ENCODE data around the gene DGKA. TPM values are rescaled to one million over a fixed set of nuclear protein-coding genes. Genes with fewer than 3 reads are reported as not detected.
A peak's percentile ranks its signal among the peaks of the same experiment; 100 is the strongest.

The DGKA gene
- total RNA-seq, 4 donors from 2014 or later: 1.9 to 5.0 (median 2.6) TPM

GRCh38 chr12:55935738-55936151 lies 4.8 kb downstream of the DGKA start:
- intact Hi-C loops (cut with DNase I; ENCODE audit: low total_unique reads) (no loop called here), in situ Hi-C loops (cut with MboI; ENCODE audit: low sequenced_read_pairs in 4 of 4) (loop anchor here in 3 of 4 donors (5.0 to 25.0 kb wide), 4 partner anchors 121 to 298 kb away; partner anchors contain the start of genes ORMDL2 (in 2 of the 3), SARNP (in 2 of the 3) and OR10P1 (in 1 of the 3))
- H3K36me3 ChIP-seq: no peaks in the 10 kb centered on the region
- no peak for TF ChIP-seq CTCF (IDR thresholded peaks at IDR 0.05 in 4 of 5, conservative IDR thresholded peaks at IDR 0.05 in 1 of 5)
- no peak for TF ChIP-seq POLR2A (IDR thresholded peaks at IDR 0.05)
- peaks cover 12 to 21% of the 10 kb centered on the region in 2 donors for H3K4me1 ChIP-seq
- peak overlapping the region in 3 of 4 donors; percentile 7 to 39 (median 16) for H3K4me3 ChIP-seq
- H3K27me3 ChIP-seq: peaks cover 6 to 34% (median 14%) of the 10 kb centered on the region in 3 donors
- ATAC-seq (no peak), DNase-seq (no peak)
- no peaks in the 10 kb centered on the region for H3K9me3 ChIP-seq
- peak overlapping the region; percentile 32 to 64 (median 48) for H3K27ac ChIP-seq

GRCh38 chr12:55937981-55938380 lies 7.0 kb downstream of the DGKA start:
- no peak for ATAC-seq
- DNase-seq: no peak
- no peaks in the 10 kb centered on the region for H3K36me3 ChIP-seq
- no peaks in the 10 kb centered on the region for H3K9me3 ChIP-seq
- no peak overlapping the region for H3K27ac ChIP-seq
- intact Hi-C loops (cut with DNase I; ENCODE audit: low total_unique reads) (no loop called here), in situ Hi-C loops (cut with MboI; ENCODE audit: low sequenced_read_pairs in 4 of 4) (loop anchor here in 3 of 4 donors (5.0 to 25.0 kb wide), 4 partner anchors 123 to 301 kb away; partner anchors contain the start of genes ORMDL2 (in 2 of the 3), SARNP (in 2 of the 3) and OR10P1 (in 1 of the 3))
- H3K4me1 ChIP-seq: peaks cover 0 to 5% of the 10 kb centered on the region in 2 donors
- H3K4me3 ChIP-seq: no peak overlapping the region
- TF ChIP-seq POLR2A (IDR thresholded peaks at IDR 0.05) (no peak), CTCF (IDR thresholded peaks at IDR 0.05 in 4 of 5, conservative IDR thresholded peaks at IDR 0.05 in 1 of 5) (no peak)
- H3K27me3 ChIP-seq: peaks cover 6 to 24% (median 14%) of the 10 kb centered on the region in 3 donors

GRCh38 chr12:55938826-55939501 lies 8.0 kb downstream of the DGKA start:
- DNase-seq (no peak), ATAC-seq (no peak)
- Histone ChIP-seq H3K9me3 (no peaks in the 10 kb centered on the region), H3K27ac (no peak overlapping the region), H3K27me3 (peaks cover 5 to 15% (median 6%) of the 10 kb centered on the region in 3 donors), H3K36me3 (no peaks in the 10 kb centered on the region), H3K4me3 (no peak overlapping the region), H3K4me1 (peaks cover 0 to 5% of the 10 kb centered on the region in 2 donors)
- in situ Hi-C loops (cut with MboI; ENCODE audit: low sequenced_read_pairs in 4 of 4): loop anchor here in 3 of 4 donors (5.0 to 25.0 kb wide), 4 partner anchors 124 to 302 kb away; partner anchors contain the start of genes ORMDL2 (in 2 of the 3), SARNP (in 2 of the 3) and OR10P1 (in 1 of the 3)
- TF ChIP-seq POLR2A (IDR thresholded peaks at IDR 0.05) (no peak), CTCF (IDR thresholded peaks at IDR 0.05 in 4 of 5, conservative IDR thresholded peaks at IDR 0.05 in 1 of 5) (no peak)
- intact Hi-C loops (cut with DNase I; ENCODE audit: low total_unique reads): no loop called here

GRCh38 chr12:55940065-55940732 lies 9.2 kb downstream of the DGKA start:
- ATAC-seq (peak; percentile 92 to 99), DNase-seq (peak; percentile 66 to 75)
- peaks cover 0 to 5% of the 10 kb centered on the region in 2 donors for H3K4me1 ChIP-seq
- intact Hi-C loops (cut with DNase I; ENCODE audit: low total_unique reads) (loop anchor here (1.0 kb wide), 2 partner anchors 14 to 202 kb away; no protein-coding TSS in a partner anchor), in situ Hi-C loops (cut with MboI; ENCODE audit: low sequenced_read_pairs in 4 of 4) (loop anchor here in 3 of 4 donors (5.0 to 25.0 kb wide), 3 partner anchors 128 to 303 kb away; partner anchors contain the start of genes OR10P1 (in 1 of the 3), ORMDL2 (in 1 of the 3) and SARNP (in 1 of the 3))
- H3K27me3 ChIP-seq: peaks cover 0 to 5% (median 2%) of the 10 kb centered on the region in 3 donors
- H3K4me3 ChIP-seq: peak overlapping the region; percentile 25 to 43 (median 37)
- no peaks in the 10 kb centered on the region for H3K36me3 ChIP-seq
- TF ChIP-seq POLR2A (IDR thresholded peaks at IDR 0.05): no peak
- peak; percentile 74 to 95 (median 88) for TF ChIP-seq CTCF (IDR thresholded peaks at IDR 0.05 in 4 of 5, conservative IDR thresholded peaks at IDR 0.05 in 1 of 5)
- no peak overlapping the region for H3K27ac ChIP-seq
- no peaks in the 10 kb centered on the region for H3K9me3 ChIP-seq
